RWPE2 (cell line): ENCODE data around the gene FXYD6.

Source experiments
- ATAC-seq: fragments of 200-7000 bp; cut with Tn5 transposase; 3 replicates; pipeline ENCODE4 v1.9.1; 2021; ENCODE audit warnings: low read depth
- DNase-seq: peaks from one replicate; pipeline ENCODE4 v3.0.0-alpha.2; 2020; ENCODE audit warnings: low spot score
- H3K27ac ChIP-seq: fragments of 450-650 bp; 2 replicates; pipeline ENCODE4 v1.5.1; 2017; ENCODE audit warnings: mild to moderate bottlenecking; ENCODE audit not compliant: poor library complexity, severe bottlenecking
- H3K27me3 ChIP-seq: fragments of 250-450 bp; sonication (Bioruptor Pico); 2 replicates; pipeline ENCODE4 v1.5.1; 2021; ENCODE audit warnings: mild to moderate bottlenecking, moderate library complexity; ENCODE audit not compliant: insufficient read depth, poor library complexity, severe bottlenecking
- H3K36me3 ChIP-seq: fragments of 250-450 bp; sonication (Bioruptor Pico); 2 replicates; pipeline ENCODE4 v1.5.1; 2020; ENCODE audit warnings: low read depth, mild to moderate bottlenecking, moderate library complexity
- H3K4me1 ChIP-seq: fragments of 250-450 bp; sonication (Bioruptor Pico); 2 replicates; pipeline ENCODE4 v1.5.1; 2021; ENCODE audit warnings: mild to moderate bottlenecking, moderate library complexity; ENCODE audit not compliant: insufficient read depth, poor library complexity, severe bottlenecking
- H3K4me3 ChIP-seq: fragments of 250-450 bp; sonication (Bioruptor Pico); 2 replicates; pipeline ENCODE4 v1.5.1; 2021; ENCODE audit warnings: mild to moderate bottlenecking, moderate library complexity; ENCODE audit not compliant: severe bottlenecking
- H3K9me3 ChIP-seq: fragments of 250-450 bp; sonication (Bioruptor Pico); 2 replicates; pipeline ENCODE4 v1.5.1; 2021; ENCODE audit warnings: mild to moderate bottlenecking, moderate library complexity; ENCODE audit not compliant: severe bottlenecking
- TF ChIP-seq, protein P1 (sequence below): fragments of 450-650 bp; IDR thresholded peaks from one replicate; pipeline ENCODE4 v1.5.1; 2017; ENCODE audit warnings: mild to moderate bottlenecking, moderate library complexity; ENCODE audit not compliant: poor library complexity, severe bottlenecking

The FXYD6 gene

DNA sequence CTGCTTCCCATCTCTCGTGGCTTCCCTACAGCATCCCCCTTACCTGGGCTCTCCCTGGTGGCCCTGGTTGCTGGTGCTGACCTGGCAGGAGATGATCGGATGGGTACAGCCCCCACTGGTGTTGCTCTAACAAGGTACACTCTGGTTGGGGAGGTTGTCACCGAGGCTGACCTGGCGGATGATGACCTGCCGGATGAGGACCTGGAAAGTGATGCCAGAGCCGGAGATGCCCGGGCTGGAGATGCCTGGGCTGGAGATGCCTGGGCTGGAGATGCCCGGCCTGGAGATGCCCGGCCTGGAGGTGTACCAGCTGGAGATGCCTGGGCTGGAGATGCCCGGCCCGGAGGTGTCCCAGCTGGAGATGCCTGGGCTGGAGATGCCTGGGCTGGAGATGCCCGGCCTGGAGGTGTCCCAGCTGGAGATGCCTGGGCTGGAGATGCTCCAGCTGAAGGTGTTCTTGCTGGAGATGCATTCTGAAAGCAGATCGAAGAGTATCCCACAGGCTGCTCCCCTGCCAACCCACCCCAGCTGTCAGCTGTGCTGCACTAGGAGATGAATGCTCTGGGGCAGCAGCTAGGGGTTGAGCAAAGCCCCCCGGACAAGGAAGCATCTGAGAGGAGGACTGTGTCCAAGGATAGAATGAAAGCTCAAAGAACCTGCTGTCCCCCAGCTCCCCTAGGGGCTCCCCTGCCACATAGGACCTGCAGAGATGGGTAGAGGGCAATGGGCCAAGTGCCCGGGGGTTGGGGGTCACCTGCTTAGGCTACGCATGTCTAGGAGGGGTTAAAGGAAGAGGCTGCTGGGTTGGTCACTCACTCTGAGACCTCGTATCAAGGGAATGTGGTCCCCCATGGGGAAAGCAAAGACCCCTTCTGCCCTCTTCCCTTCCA, 42.2 kb upstream of the FXYD6 start:
- TF ChIP-seq, protein P1, sequence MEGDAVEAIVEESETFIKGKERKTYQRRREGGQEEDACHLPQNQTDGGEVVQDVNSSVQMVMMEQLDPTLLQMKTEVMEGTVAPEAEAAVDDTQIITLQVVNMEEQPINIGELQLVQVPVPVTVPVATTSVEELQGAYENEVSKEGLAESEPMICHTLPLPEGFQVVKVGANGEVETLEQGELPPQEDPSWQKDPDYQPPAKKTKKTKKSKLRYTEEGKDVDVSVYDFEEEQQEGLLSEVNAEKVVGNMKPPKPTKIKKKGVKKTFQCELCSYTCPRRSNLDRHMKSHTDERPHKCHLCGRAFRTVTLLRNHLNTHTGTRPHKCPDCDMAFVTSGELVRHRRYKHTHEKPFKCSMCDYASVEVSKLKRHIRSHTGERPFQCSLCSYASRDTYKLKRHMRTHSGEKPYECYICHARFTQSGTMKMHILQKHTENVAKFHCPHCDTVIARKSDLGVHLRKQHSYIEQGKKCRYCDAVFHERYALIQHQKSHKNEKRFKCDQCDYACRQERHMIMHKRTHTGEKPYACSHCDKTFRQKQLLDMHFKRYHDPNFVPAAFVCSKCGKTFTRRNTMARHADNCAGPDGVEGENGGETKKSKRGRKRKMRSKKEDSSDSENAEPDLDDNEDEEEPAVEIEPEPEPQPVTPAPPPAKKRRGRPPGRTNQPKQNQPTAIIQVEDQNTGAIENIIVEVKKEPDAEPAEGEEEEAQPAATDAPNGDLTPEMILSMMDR: no peak
- DNase-seq: peak; percentile 29
- H3K27me3 ChIP-seq: no peaks in the 10 kb centered on the region

DNA sequence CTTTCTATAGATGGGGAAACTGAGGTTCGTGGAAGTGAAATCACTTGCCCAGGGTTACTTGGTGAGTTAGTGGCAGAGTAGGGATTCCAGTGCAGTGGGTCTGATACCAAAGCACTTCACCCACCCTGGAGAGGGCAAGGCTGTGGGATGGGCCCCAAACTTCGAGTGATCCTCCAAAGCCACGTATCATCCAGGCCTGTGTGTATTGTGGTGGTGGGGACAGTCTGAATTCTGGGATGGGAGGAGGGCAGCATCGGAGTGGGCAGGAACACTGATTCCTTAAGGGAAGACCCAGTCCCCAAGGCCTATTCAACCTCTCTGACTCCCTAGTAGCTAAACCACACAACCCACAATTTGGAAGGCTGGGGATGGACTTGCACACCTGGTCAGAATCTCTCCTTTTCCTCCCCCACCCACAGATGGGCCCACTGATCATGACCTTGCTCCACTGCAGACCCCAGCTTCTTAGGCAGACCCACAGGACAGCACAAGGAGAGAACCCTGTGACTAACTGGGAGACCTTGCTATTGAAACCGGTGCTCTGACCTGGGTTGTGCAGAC, 41.2 kb upstream of the FXYD6 start:
- peak; percentile 15 for DNase-seq
- H3K4me1 ChIP-seq: no peaks in the 10 kb centered on the region
- ATAC-seq: no peak
- H3K36me3 ChIP-seq: no peaks in the 10 kb centered on the region
- H3K9me3 ChIP-seq: no peaks in the 10 kb centered on the region
- no peak overlapping the region for H3K4me3 ChIP-seq
- H3K27ac ChIP-seq: no peak overlapping the region
- no peaks in the 10 kb centered on the region for H3K27me3 ChIP-seq
- TF ChIP-seq, protein P1: no peak

More for the DNA sequence above, 42.2 kb upstream of the FXYD6 start:
- Histone ChIP-seq H3K27ac (no peak overlapping the region), H3K9me3 (no peaks in the 10 kb centered on the region), H3K4me3 (no peak overlapping the region), H3K4me1 (no peaks in the 10 kb centered on the region), H3K36me3 (no peaks in the 10 kb centered on the region)
- ATAC-seq: no peak

DNA sequence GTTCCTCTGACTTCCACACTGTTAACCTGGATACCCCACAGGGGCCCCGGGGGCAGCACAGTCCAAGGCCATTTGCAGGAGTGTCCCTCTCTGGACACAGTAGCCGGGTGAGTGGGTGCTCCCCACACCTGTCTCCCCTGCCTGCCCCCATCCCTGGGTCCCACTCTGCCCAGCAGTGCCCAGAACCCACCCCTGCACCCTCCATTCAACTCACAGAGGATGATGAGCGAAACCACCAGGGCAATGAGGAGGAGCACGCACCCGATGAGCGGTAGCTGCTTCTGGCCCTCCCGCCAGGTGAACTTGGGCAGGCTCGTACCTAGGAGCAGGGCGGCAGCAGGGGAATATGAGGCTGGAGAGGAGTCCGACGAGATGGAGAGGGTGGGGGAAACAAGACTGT, 40.5 kb upstream of the FXYD6 start:
- no peaks in the 10 kb centered on the region for H3K27me3 ChIP-seq

DNA sequence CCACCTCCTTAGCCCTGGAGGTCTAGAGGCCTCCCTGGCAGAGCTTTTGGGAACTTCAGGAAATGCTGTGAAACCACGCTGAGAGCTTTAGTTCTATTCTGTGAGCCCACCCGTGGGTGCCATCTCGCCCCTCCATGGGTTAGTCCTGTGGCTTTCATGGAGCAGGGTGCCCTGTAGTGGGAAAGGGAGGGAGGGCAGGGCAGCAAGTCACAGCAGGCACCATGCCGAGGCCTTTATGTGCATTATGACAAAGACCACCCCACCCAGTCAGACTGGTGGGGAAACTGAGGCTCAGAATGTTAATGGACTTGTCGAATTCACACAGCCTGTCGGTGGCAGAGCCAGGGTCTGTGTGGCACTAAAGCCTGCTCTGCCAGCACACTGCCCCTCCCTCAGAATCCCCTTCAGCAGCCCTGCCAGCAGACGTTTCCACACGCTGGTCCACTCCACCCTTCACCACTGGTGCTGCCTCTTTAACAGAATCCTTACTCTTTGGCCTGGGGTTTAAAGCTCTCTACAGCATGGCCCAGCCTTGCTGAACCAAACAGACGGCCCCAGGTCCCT, 39.3 kb upstream of the FXYD6 start:
- DNase-seq: peak; percentile 18
- no peak for ATAC-seq
- no peaks in the 10 kb centered on the region for H3K27me3 ChIP-seq
- no peak overlapping the region for H3K4me3 ChIP-seq
- no peaks in the 10 kb centered on the region for H3K9me3 ChIP-seq
- H3K27ac ChIP-seq: no peak overlapping the region
- no peaks in the 10 kb centered on the region for H3K36me3 ChIP-seq
- TF ChIP-seq, protein P1: no peak
- no peaks in the 10 kb centered on the region for H3K4me1 ChIP-seq

More for the DNA sequence above, 40.5 kb upstream of the FXYD6 start:
- TF ChIP-seq, protein P1: no peak
- ATAC-seq (no peak), DNase-seq (peak; percentile 38)
- Histone ChIP-seq H3K27ac (no peak overlapping the region), H3K36me3 (no peaks in the 10 kb centered on the region), H3K4me1 (no peaks in the 10 kb centered on the region), H3K4me3 (no peak overlapping the region), H3K9me3 (no peaks in the 10 kb centered on the region)
